WTC11 (cell line): ENCODE results near the gene DDX4.

Experiments
- CBFB ChIP-seq: sonication (generic); formaldehyde crosslinking; IDR thresholded peaks from 2 replicates; pipeline ENCODE4 v1.8.1; 2022; ENCODE audit warnings: mild to moderate bottlenecking, low read depth, missing genetic modification reagents
- CREB1 ChIP-seq: sonication (generic); formaldehyde crosslinking; IDR thresholded peaks from 2 replicates; pipeline ENCODE4 v1.8.0; 2023; ENCODE audit warnings: mild to moderate bottlenecking, missing genetic modification reagents
- ESRRA ChIP-seq: sonication (generic); formaldehyde crosslinking; IDR thresholded peaks from 2 replicates; pipeline ENCODE4 v1.8.1; 2022; ENCODE audit warnings: mild to moderate bottlenecking, missing genetic modification reagents, borderline replicate concordance
- ETV6 ChIP-seq: sonication (generic); formaldehyde crosslinking; IDR thresholded peaks from 2 replicates; pipeline ENCODE4 v1.8.1; 2022; ENCODE audit warnings: mild to moderate bottlenecking, missing genetic modification reagents
- NFYB ChIP-seq: sonication (generic); formaldehyde crosslinking; conservative IDR thresholded peaks from 2 replicates; pipeline ENCODE4 v1.8.0; 2022; ENCODE audit warnings: low read depth, missing genetic modification reagents
- SP1 ChIP-seq: sonication (generic); formaldehyde crosslinking; conservative IDR thresholded peaks from 2 replicates; pipeline ENCODE4 v1.8.1; 2022; ENCODE audit warnings: missing genetic modification reagents
- ZNF138 ChIP-seq: sonication (generic); formaldehyde crosslinking; conservative IDR thresholded peaks from 2 replicates; pipeline ENCODE4 v1.8.1; 2022; ENCODE audit warnings: mild to moderate bottlenecking, moderate library complexity, missing genetic modification reagents
- ZNF232 ChIP-seq: sonication (generic); formaldehyde crosslinking; IDR thresholded peaks from 2 replicates; pipeline ENCODE4 v1.8.0; 2022; ENCODE audit warnings: mild to moderate bottlenecking, missing genetic modification reagents
- TF ChIP-seq, protein P1 (sequence below): fragments of 200-600 bp; IDR thresholded peaks from 2 replicates; pipeline ENCODE4 v1.8.0; 2022; ENCODE audit warnings: antibody characterized with exemption
- TF ChIP-seq, protein P2 (sequence below): sonication (generic); formaldehyde crosslinking; IDR thresholded peaks from 2 replicates; pipeline ENCODE4 v1.8.1; 2022; ENCODE audit warnings: mild to moderate bottlenecking, moderate library complexity, missing genetic modification reagents
- TF ChIP-seq, protein P3 (sequence below): sonication (generic); formaldehyde crosslinking; IDR thresholded peaks from 2 replicates; pipeline ENCODE4 v1.8.1; 2023; ENCODE audit warnings: mild to moderate bottlenecking, missing genetic modification reagents, borderline replicate concordance

- TF ChIP-seq, protein P1, sequence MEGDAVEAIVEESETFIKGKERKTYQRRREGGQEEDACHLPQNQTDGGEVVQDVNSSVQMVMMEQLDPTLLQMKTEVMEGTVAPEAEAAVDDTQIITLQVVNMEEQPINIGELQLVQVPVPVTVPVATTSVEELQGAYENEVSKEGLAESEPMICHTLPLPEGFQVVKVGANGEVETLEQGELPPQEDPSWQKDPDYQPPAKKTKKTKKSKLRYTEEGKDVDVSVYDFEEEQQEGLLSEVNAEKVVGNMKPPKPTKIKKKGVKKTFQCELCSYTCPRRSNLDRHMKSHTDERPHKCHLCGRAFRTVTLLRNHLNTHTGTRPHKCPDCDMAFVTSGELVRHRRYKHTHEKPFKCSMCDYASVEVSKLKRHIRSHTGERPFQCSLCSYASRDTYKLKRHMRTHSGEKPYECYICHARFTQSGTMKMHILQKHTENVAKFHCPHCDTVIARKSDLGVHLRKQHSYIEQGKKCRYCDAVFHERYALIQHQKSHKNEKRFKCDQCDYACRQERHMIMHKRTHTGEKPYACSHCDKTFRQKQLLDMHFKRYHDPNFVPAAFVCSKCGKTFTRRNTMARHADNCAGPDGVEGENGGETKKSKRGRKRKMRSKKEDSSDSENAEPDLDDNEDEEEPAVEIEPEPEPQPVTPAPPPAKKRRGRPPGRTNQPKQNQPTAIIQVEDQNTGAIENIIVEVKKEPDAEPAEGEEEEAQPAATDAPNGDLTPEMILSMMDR, result no peak
- TF ChIP-seq ESRRA (CRISPR knock-in tag), result no peak
- TF ChIP-seq NFYB (CRISPR knock-in tag), result no peak
- TF ChIP-seq, protein P2, sequence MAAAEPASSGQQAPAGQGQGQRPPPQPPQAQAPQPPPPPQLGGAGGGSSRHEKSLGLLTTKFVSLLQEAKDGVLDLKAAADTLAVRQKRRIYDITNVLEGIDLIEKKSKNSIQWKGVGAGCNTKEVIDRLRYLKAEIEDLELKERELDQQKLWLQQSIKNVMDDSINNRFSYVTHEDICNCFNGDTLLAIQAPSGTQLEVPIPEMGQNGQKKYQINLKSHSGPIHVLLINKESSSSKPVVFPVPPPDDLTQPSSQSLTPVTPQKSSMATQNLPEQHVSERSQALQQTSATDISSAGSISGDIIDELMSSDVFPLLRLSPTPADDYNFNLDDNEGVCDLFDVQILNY (CRISPR knock-in tag), result no peak
- no peak for TF ChIP-seq CREB1 (CRISPR knock-in tag)
- TF ChIP-seq SP1 (CRISPR knock-in tag), result no peak
- TF ChIP-seq ZNF138 (CRISPR knock-in tag), result no peak
- TF ChIP-seq, protein P3, sequence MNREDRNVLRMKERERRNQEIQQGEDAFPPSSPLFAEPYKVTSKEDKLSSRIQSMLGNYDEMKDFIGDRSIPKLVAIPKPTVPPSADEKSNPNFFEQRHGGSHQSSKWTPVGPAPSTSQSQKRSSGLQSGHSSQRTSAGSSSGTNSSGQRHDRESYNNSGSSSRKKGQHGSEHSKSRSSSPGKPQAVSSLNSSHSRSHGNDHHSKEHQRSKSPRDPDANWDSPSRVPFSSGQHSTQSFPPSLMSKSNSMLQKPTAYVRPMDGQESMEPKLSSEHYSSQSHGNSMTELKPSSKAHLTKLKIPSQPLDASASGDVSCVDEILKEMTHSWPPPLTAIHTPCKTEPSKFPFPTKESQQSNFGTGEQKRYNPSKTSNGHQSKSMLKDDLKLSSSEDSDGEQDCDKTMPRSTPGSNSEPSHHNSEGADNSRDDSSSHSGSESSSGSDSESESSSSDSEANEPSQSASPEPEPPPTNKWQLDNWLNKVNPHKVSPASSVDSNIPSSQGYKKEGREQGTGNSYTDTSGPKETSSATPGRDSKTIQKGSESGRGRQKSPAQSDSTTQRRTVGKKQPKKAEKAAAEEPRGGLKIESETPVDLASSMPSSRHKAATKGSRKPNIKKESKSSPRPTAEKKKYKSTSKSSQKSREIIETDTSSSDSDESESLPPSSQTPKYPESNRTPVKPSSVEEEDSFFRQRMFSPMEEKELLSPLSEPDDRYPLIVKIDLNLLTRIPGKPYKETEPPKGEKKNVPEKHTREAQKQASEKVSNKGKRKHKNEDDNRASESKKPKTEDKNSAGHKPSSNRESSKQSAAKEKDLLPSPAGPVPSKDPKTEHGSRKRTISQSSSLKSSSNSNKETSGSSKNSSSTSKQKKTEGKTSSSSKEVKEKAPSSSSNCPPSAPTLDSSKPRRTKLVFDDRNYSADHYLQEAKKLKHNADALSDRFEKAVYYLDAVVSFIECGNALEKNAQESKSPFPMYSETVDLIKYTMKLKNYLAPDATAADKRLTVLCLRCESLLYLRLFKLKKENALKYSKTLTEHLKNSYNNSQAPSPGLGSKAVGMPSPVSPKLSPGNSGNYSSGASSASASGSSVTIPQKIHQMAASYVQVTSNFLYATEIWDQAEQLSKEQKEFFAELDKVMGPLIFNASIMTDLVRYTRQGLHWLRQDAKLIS (CRISPR knock-in tag), result no peak
- no peak for TF ChIP-seq ETV6
- no peak for TF ChIP-seq ZNF232 (CRISPR knock-in tag)
- no peak for TF ChIP-seq CBFB
These were observed 116.0 kb downstream of the DDX4 start for GRCh38 chr5:55853818-55854217.
